Esophagus muscularis mucosa (tissue), 4 donors: ENCODE data around the gene ZSWIM6. TPM values are rescaled to one million over a fixed set of nuclear protein-coding genes. Genes with fewer than 3 reads are reported as not detected.

Experiments
- DNase-seq: peaks from one replicate; pipeline ENCODE4 v3.0.0-alpha.2; 2017; ENCODE audit errors: extremely low spot score
- H3K27ac ChIP-seq, 4 donors: fragments of 200-600 bp; sonication (generic); replicated peaks in 1 of 4; 1 replicate in 3 of 4; 2 replicates in 1 of 4; pipeline ENCODE4 v1.5.1; 2016 to 2019; ENCODE audit warnings: mild to moderate bottlenecking in 1 of 4
- H3K27me3 ChIP-seq, 4 donors: fragments of 200-600 bp; sonication (generic); one replicate each; pipeline versions ENCODE4 v1.5.1 to v1.6.0; 2016 to 2019
- H3K36me3 ChIP-seq, 4 donors: fragments of 200-600 bp; sonication (generic); one replicate each; pipeline ENCODE4 v1.5.1; 2016 to 2019
- H3K4me1 ChIP-seq, 4 donors: fragments of 200-600 bp; sonication (generic); one replicate each; pipeline ENCODE4 v1.5.1; 2016 to 2019
- H3K4me3 ChIP-seq, 4 donors: fragments of 200-600 bp; sonication (generic); 1 replicate in 2 of 4; 2 replicates in 2 of 4; pipeline ENCODE4 v1.5.1; 2016 to 2019; ENCODE audit warnings: mild to moderate bottlenecking in 4 of 4, moderate library complexity in 1 of 4
- H3K9me3 ChIP-seq, 4 donors: fragments of 200-600 bp; sonication (generic); 1 replicate in 3 of 4; 2 replicates in 1 of 4; pipeline ENCODE4 v1.5.1; 2016 to 2019
- CTCF ChIP-seq, 3 experiments: fragments of 200-600 bp in 2 of 3; fragments of 450-650 bp in 1 of 3; sonication (generic) in 2 of 3; IDR thresholded peaks; one replicate each; pipeline ENCODE4 v1.5.1; 2017 to 2019; ENCODE audit warnings: antibody characterized with exemption in 3 of 3, mild to moderate bottlenecking in 2 of 3, moderate library complexity in 1 of 3
- EP300 ChIP-seq: sonication (generic); formaldehyde crosslinking; IDR thresholded peaks from one replicate; pipeline ENCODE4 v1.6.1; 2017; ENCODE audit warnings: antibody characterized with exemption
- POLR2A ChIP-seq: fragments of 450-650 bp; IDR thresholded peaks from one replicate; pipeline ENCODE4 v1.6.1; 2017; ENCODE audit warnings: antibody characterized with exemption, moderate library complexity, mild to moderate bottlenecking, low read depth
- POLR2AphosphoS5 ChIP-seq, 2 donors: sonication (generic); formaldehyde crosslinking; IDR thresholded peaks; one replicate each; pipeline ENCODE4 v1.6.1; 2017; ENCODE audit warnings: antibody characterized with exemption in 2 of 2
- WGBS: methylation state at CpG from one replicate; pipeline ENCODE4 v1.1.5; 2018; 5-methylcytosine and 5-hydroxymethylcytosine counted together
- intact Hi-C: fragments of 100-400 bp; cut with DNase I; formaldehyde crosslinking; loops from one replicate; pipeline ENCODE4 v1.15.1; 2023
- total RNA-seq, 4 donors: library from RNA; depleted of rRNA; stranded (reverse); fragments of >200 nt; gene quantifications; one replicate each; pipeline versions ENCODE4 v1.1.0 to v1.2.1, GENCODE V29; 2016

ZSWIM6 gene
- total RNA-seq, 4 donors from 2014 or later: 10.2 to 16.4 (median 12.5) TPM

- no peak overlapping the region for H3K4me3 ChIP-seq
- no peaks in the 10 kb centered on the region for H3K27me3 ChIP-seq
- no peak overlapping the region for H3K27ac ChIP-seq
- H3K4me1 ChIP-seq: peaks cover 25 to 56% (median 53%) of the 10 kb centered on the region in 4 donors
- no peak for DNase-seq
- H3K36me3 ChIP-seq: no peaks in the 10 kb centered on the region
- TF ChIP-seq EP300 (no peak), POLR2AphosphoS5 (IDR thresholded peaks at IDR 0.05) (no peak), CTCF (IDR thresholded peaks at IDR 0.05) (no peak), POLR2A (no peak)
- no peaks in the 10 kb centered on the region for H3K9me3 ChIP-seq
- WGBS: 96% methylated on average over 1 of the region's 1 CpG
- intact Hi-C loops: no loop called here
Measured at GRCh38 chr5:61466017-61466416, 134.0 kb downstream of the ZSWIM6 start.

GRCh38 chr5:61467766-61468482 lies 135.9 kb downstream of the ZSWIM6 start:
- no peak overlapping the region for H3K4me3 ChIP-seq
- 21% methylated on average over 2 of the region's 2 CpGs for WGBS
- TF ChIP-seq EP300: no peak
- TF ChIP-seq POLR2AphosphoS5 (IDR thresholded peaks at IDR 0.05): no peak
- no peak for TF ChIP-seq CTCF (IDR thresholded peaks at IDR 0.05)
- no peak for TF ChIP-seq POLR2A
- no peaks in the 10 kb centered on the region for H3K27me3 ChIP-seq
- peaks cover 18 to 51% (median 40%) of the 10 kb centered on the region in 4 donors for H3K4me1 ChIP-seq
- no peak overlapping the region for H3K27ac ChIP-seq
- DNase-seq: no peak
- intact Hi-C loops: no loop called here
- peaks cover 0 to 5% (median 0%) of the 10 kb centered on the region in 4 donors for H3K36me3 ChIP-seq
- H3K9me3 ChIP-seq: no peaks in the 10 kb centered on the region

- no peaks in the 10 kb centered on the region for H3K9me3 ChIP-seq
- no peaks in the 10 kb centered on the region for H3K27me3 ChIP-seq
- H3K4me3 ChIP-seq: no peak overlapping the region
- no peak overlapping the region for H3K27ac ChIP-seq
- intact Hi-C loops: no loop called here
- TF ChIP-seq POLR2AphosphoS5 (IDR thresholded peaks at IDR 0.05) (no peak), CTCF (IDR thresholded peaks at IDR 0.05) (no peak), POLR2A (no peak), EP300 (no peak)
- H3K36me3 ChIP-seq: peaks cover 0 to 5% (median 0%) of the 10 kb centered on the region in 4 donors
- peaks cover 14 to 48% (median 36%) of the 10 kb centered on the region in 4 donors for H3K4me1 ChIP-seq
- no peak for DNase-seq
- WGBS: 64% methylated on average over 2 of the region's 2 CpGs
Measured at GRCh38 chr5:61468483-61468865, 136.4 kb downstream of the ZSWIM6 start.

- Histone ChIP-seq H3K27ac (no peak overlapping the region), H3K4me3 (no peak overlapping the region), H3K27me3 (no peaks in the 10 kb centered on the region), H3K9me3 (no peaks in the 10 kb centered on the region), H3K4me1 (peaks cover 5 to 34% (median 22%) of the 10 kb centered on the region in 4 donors), H3K36me3 (peaks cover 0 to 5% (median 0%) of the 10 kb centered on the region in 4 donors)
- DNase-seq: no peak
- WGBS: 100% methylated on average over 1 of the region's 1 CpG
- no peak for TF ChIP-seq EP300
- intact Hi-C loops: no loop called here
Measured at GRCh38 chr5:61471352-61471751, 139.3 kb downstream of the ZSWIM6 start.

- intact Hi-C loops: no loop called here
- 88% methylated on average over 7 of the region's 7 CpGs for WGBS
- Histone ChIP-seq H3K9me3 (no peaks in the 10 kb centered on the region), H3K4me3 (no peak overlapping the region), H3K36me3 (peaks cover 0 to 5% (median 0%) of the 10 kb centered on the region in 4 donors), H3K4me1 (peaks cover 5 to 31% (median 19%) of the 10 kb centered on the region in 4 donors), H3K27me3 (no peaks in the 10 kb centered on the region), H3K27ac (no peak overlapping the region)
- TF ChIP-seq CTCF (IDR thresholded peaks at IDR 0.05) (no peak), POLR2AphosphoS5 (IDR thresholded peaks at IDR 0.05) (no peak), POLR2A (no peak), EP300 (no peak)
- no peak for DNase-seq
Measured at GRCh38 chr5:61472172-61472958, 140.3 kb downstream of the ZSWIM6 start.
